CD8-positive, alpha-beta memory T cell (primary cell): ENCODE data around the gene CCNF. TPM values are rescaled to one million over a fixed set of nuclear protein-coding genes. Genes with fewer than 3 reads are reported as not detected.
A peak's percentile ranks its signal among the peaks of the same experiment; 100 is the strongest.

Source experiments
- CTCF ChIA-PET: fragments of 350-600 bp; sonication (Branson Sonifier 250); formaldehyde crosslinking; loops from one replicate; lab custom pipeline; 2021; ENCODE audit warnings: antibody characterized with exemption; lab: Charles Lee
- POLR2A ChIA-PET: fragments of 350-600 bp; sonication (Branson Sonifier 250); formaldehyde crosslinking; loops from one replicate; lab custom pipeline; 2021; ENCODE audit warnings: antibody characterized with exemption; lab: Charles Lee
- DNase-seq, 5 donors: peaks; one replicate each; pipeline versions ENCODE4 v3.0.0 to v3.0.0-alpha.2; 2020 to 2022; ENCODE audit warnings: mixed read lengths in 1 of 5
- H3K27ac ChIP-seq: one replicate; pipeline ENCODE4 v1.7.0; 2013; ENCODE audit warnings: low read depth, mild to moderate bottlenecking, low read length, moderate library complexity
- H3K27me3 ChIP-seq: 2 replicates; pipeline ENCODE4 v1.7.0; 2013; ENCODE audit warnings: low read length, mild to moderate bottlenecking; ENCODE audit not compliant: insufficient read depth, poor library complexity, severe bottlenecking
- H3K36me3 ChIP-seq: 2 replicates; pipeline ENCODE4 v1.7.0; 2013; ENCODE audit warnings: mild to moderate bottlenecking, low read length, moderate library complexity; ENCODE audit not compliant: insufficient read depth
- H3K4me1 ChIP-seq: 2 replicates; pipeline ENCODE4 v1.7.0; 2013; ENCODE audit warnings: mild to moderate bottlenecking, low read length, moderate library complexity; ENCODE audit not compliant: insufficient read depth
- H3K4me3 ChIP-seq: 2 replicates; pipeline ENCODE4 v1.7.0; 2013; ENCODE audit warnings: mild to moderate bottlenecking, low read length
- H3K9me3 ChIP-seq: 2 replicates; pipeline ENCODE4 v1.7.0; 2013; ENCODE audit warnings: mild to moderate bottlenecking, low read length
- H3K27ac Mint-ChIP-seq, 8 donors: one replicate each; pipeline ENCODE4 v1.8.0; 2020 to 2021; ENCODE audit warnings: mixed read lengths in 8 of 8, mild to moderate bottlenecking in 6 of 8, inconsistent platforms in 3 of 8, moderate library complexity in 3 of 8
- H3K27me3 Mint-ChIP-seq, 2 donors: one replicate each; pipeline ENCODE4 v1.8.0; 2020 to 2021; ENCODE audit warnings: mixed read lengths in 2 of 2, mild to moderate bottlenecking in 1 of 2, moderate library complexity in 1 of 2
- H3K36me3 Mint-ChIP-seq, 3 donors: one replicate each; pipeline ENCODE4 v1.8.0; 2020 to 2021; ENCODE audit warnings: mixed read lengths in 3 of 3, inconsistent platforms in 1 of 3, mild to moderate bottlenecking in 1 of 3
- H3K4me1 Mint-ChIP-seq, 3 donors: one replicate each; pipeline ENCODE4 v1.8.0; 2020 to 2021; ENCODE audit warnings: mixed read lengths in 3 of 3, inconsistent platforms in 1 of 3, mild to moderate bottlenecking in 1 of 3
- H3K4me3 Mint-ChIP-seq, 7 donors: one replicate each; pipeline ENCODE4 v1.8.0; 2020 to 2021; ENCODE audit warnings: mixed read lengths in 7 of 7, mild to moderate bottlenecking in 6 of 7, moderate library complexity in 4 of 7, inconsistent platforms in 2 of 7
- H3K9me3 Mint-ChIP-seq, 5 donors: one replicate each; pipeline ENCODE4 v1.8.0; 2020 to 2022; ENCODE audit warnings: mixed read lengths in 5 of 5, mild to moderate bottlenecking in 3 of 5, moderate library complexity in 2 of 5, inconsistent platforms in 1 of 5
- polyA plus RNA-seq: library from polyadenylated mRNA; unstranded; fragments of 300-500 nt; fragmentation: Illumina TruSeq; gene quantifications from one replicate; pipeline ENCODE4 v1.2.3, GENCODE V29; 2021
- total RNA-seq, 2 experiments: library from RNA; stranded (reverse); gene quantifications; one replicate each; pipeline ENCODE4 v1.2.3, GENCODE V29; 2021

CCNF gene
- total and polyA plus RNA-seq, 3 experiments from 2014 or later, result 2.6 to 30.8 (median 30.5) TPM

DNA sequence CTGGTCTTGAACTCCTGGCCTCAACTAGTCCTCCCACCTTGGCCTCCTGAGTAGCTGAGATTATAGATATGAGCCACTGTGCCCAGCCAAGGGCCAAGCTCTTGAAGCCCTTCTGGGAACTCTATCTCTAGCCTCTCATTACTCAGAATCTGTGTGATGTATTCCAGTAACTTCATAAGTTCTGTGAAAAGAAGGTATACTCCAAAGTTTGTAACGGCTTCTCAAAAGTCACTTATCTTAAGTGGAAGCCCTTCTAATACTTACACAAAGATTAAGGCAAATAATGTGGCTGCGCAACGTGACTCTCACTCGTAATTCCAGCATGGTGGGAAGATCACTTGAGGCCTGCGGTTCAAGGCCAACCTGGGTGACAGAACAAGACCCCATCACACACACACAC, 65.4 kb downstream of the CCNF start:
- CTCF ChIA-PET, result interaction anchor here (0.9 kb wide), 1 partner anchor 154 kb away, joined by 3 read pairs; the partner anchor contains the start of gene ABCA3
- POLR2A ChIA-PET, result no interaction called here
- H3K27me3 Mint-ChIP-seq, result no peaks in the 10 kb centered on the region
- H3K4me3 Mint-ChIP-seq, result no peak overlapping the region
- H3K27me3 ChIP-seq, result no peaks in the 10 kb centered on the region
- H3K36me3 Mint-ChIP-seq, result peaks cover 0 to 23% (median 2%) of the 10 kb centered on the region in 3 donors
- H3K9me3 Mint-ChIP-seq, result no peaks in the 10 kb centered on the region
- no peak for DNase-seq
- no peaks in the 10 kb centered on the region for H3K9me3 ChIP-seq
- H3K4me3 ChIP-seq, result no peak overlapping the region
- H3K4me1 ChIP-seq, result no peaks in the 10 kb centered on the region
- no peak overlapping the region for H3K27ac ChIP-seq
- no peak overlapping the region for H3K27ac Mint-ChIP-seq
- H3K4me1 Mint-ChIP-seq, result no peaks in the 10 kb centered on the region
- H3K36me3 ChIP-seq, result no peaks in the 10 kb centered on the region

GRCh38 chr16:2495041-2495440, 65.8 kb downstream of the CCNF start:
- Histone ChIP-seq H3K4me1 (no peaks in the 10 kb centered on the region), H3K9me3 (no peaks in the 10 kb centered on the region), H3K36me3 (no peaks in the 10 kb centered on the region), H3K27me3 (no peaks in the 10 kb centered on the region), H3K27ac (no peak overlapping the region), H3K4me3 (no peak overlapping the region)
- peaks cover 0 to 23% (median 2%) of the 10 kb centered on the region in 3 donors for H3K36me3 Mint-ChIP-seq
- no peaks in the 10 kb centered on the region for H3K4me1 Mint-ChIP-seq
- no peak overlapping the region for H3K4me3 Mint-ChIP-seq
- H3K27me3 Mint-ChIP-seq, result no peaks in the 10 kb centered on the region
- ChIA-PET CTCF (no interaction called here), POLR2A (no interaction called here)
- no peak for DNase-seq
- H3K9me3 Mint-ChIP-seq, result no peaks in the 10 kb centered on the region
- H3K27ac Mint-ChIP-seq, result no peak overlapping the region

DNA sequence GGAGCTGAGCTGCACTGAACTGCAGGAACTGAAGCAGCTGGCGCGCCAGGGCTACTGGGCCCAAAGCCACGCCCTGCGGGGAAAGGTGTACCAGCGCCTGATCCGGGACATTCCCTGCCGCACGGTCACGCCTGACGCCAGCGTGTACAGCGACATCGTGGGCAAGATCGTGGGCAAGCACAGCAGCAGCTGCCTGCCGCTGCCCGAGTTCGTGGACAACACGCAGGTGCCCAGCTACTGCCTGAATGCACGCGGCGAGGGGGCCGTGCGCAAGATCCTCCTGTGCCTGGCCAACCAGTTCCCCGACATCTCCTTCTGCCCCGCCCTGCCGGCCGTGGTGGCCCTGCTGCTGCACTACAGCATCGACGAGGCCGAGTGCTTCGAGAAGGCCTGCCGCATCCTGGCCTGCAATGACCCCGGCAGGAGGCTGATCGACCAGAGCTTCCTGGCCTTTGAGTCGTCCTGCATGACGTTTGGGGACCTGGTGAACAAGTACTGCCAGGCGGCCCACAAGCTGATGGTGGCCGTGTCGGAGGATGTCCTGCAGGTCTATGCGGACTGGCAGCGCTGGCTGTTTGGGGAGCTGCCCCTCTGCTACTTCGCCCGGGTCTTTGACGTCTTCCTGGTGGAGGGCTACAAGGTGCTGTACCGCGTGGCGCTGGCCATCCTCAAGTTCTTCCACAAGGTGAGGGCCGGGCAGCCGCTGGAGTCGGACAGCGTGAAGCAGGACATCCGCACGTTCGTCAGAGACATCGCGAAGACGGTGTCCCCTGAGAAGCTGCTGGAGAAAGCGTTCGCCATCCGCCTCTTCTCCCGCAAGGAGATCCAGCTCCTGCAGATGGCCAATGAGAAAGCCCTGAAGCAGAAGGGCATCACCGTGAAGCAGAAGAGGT, 67.2 kb downstream of the CCNF start:
- Mint-ChIP-seq H3K36me3 (peaks cover 0 to 23% (median 2%) of the 10 kb centered on the region in 3 donors), H3K27ac (no peak overlapping the region), H3K27me3 (no peaks in the 10 kb centered on the region), H3K4me1 (no peaks in the 10 kb centered on the region), H3K4me3 (no peak overlapping the region), H3K9me3 (no peaks in the 10 kb centered on the region)
- Histone ChIP-seq H3K27me3 (no peaks in the 10 kb centered on the region), H3K4me1 (peaks cover 6% of the 10 kb centered on the region), H3K9me3 (no peaks in the 10 kb centered on the region), H3K36me3 (no peaks in the 10 kb centered on the region), H3K4me3 (no peak overlapping the region), H3K27ac (peak overlapping the region; percentile 33)
- DNase-seq, result no peak
- POLR2A ChIA-PET, result no interaction called here
- CTCF ChIA-PET, result no interaction called here

DNA sequence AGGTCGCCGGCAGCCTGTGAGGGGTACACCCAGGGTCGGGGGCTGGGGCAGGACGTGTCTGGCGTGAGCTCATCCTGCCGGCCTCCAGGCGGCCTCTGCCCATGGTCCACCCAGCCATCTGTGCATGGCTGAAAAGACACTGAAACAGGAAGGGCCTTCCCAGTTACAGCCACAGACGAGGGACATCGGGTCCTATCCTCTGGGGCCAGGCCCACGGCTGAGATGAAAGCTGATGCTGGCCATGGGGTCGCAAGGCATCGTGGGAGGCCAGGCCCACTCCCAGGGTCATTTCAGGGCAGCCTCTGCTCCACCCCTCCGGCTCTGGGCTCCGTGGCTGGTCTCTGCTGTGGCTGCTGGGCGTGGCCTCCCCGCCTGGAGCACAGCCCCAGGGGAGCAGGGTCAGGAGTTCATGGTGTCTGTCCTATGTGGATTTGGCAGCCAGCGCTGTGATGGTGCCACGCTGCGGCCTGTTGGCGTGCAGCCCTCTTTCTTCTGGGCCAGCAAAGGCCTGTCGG, 67.9 kb downstream of the CCNF start:
- ChIA-PET CTCF (interaction anchor here (2.1 kb wide), 1 partner anchor 302 kb away, joined by 5 read pairs; no protein-coding TSS in a partner anchor), POLR2A (no interaction called here)
- H3K27me3 Mint-ChIP-seq, result no peaks in the 10 kb centered on the region
- H3K4me1 Mint-ChIP-seq, result no peaks in the 10 kb centered on the region
- no peak overlapping the region for H3K4me3 ChIP-seq
- peaks cover 8% of the 10 kb centered on the region for H3K4me1 ChIP-seq
- H3K9me3 ChIP-seq, result no peaks in the 10 kb centered on the region
- DNase-seq, result no peak
- no peaks in the 10 kb centered on the region for H3K27me3 ChIP-seq
- H3K9me3 Mint-ChIP-seq, result no peaks in the 10 kb centered on the region
- H3K36me3 ChIP-seq, result no peaks in the 10 kb centered on the region
- H3K27ac Mint-ChIP-seq, result peak overlapping the region in 2 of 8 donors; percentile 10 to 80
- no peak overlapping the region for H3K4me3 Mint-ChIP-seq
- peak overlapping the region; percentile 33 for H3K27ac ChIP-seq
- H3K36me3 Mint-ChIP-seq, result peaks cover 0 to 23% (median 2%) of the 10 kb centered on the region in 3 donors

DNA sequence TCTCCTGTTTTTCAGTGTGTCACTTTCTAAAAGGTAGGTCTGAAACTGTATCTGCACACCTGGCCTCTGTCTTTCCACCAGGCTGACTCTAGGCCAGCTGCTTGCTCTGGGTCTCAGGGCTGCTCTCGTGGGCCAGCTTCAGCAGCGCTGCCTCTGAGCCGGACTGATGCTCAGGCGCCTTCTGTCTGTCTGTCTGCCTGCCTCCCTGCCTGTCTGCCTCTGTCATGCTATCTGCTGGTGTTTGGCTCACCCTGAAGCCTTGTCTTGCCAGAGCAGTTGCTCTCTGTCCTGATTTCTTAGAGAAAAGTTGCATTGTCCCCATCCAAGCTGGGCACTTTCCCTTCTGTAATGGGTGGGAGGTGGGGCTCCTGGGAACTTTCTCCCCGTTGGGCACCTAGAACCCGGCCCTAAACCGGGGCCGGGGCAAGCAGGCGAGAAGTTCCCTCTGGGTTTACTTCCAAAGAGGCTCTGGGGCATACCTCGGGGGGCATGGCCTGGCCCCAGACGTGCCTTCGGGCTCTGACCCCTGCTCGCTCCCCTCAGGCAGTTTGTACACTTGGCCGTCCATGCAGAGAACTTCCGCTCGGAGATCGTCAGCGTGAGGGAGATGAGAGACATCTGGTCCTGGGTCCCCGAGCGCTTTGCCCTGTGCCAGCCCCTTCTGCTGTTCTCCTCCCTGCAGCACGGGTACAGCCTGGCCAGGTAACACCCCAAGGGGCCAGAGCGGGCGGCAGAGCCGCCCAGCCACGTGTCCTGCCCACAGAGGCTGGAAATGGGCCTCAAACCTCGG, 68.6 kb downstream of the CCNF start:
- H3K36me3 Mint-ChIP-seq, result peaks cover 0 to 23% (median 0%) of the 10 kb centered on the region in 3 donors
- no peaks in the 10 kb centered on the region for H3K27me3 ChIP-seq
- H3K4me3 Mint-ChIP-seq, result no peak overlapping the region
- no peak for DNase-seq
- no peaks in the 10 kb centered on the region for H3K27me3 Mint-ChIP-seq
- no peaks in the 10 kb centered on the region for H3K36me3 ChIP-seq
- peak overlapping the region; percentile 33 for H3K27ac ChIP-seq
- CTCF ChIA-PET, result interaction anchor here (2.1 kb wide), 1 partner anchor 303 kb away, joined by 5 read pairs; no protein-coding TSS in a partner anchor
- no peaks in the 10 kb centered on the region for H3K9me3 Mint-ChIP-seq
- H3K4me1 ChIP-seq, result peaks cover 8% of the 10 kb centered on the region
- H3K9me3 ChIP-seq, result no peaks in the 10 kb centered on the region
- POLR2A ChIA-PET, result no interaction called here
- H3K4me3 ChIP-seq, result no peak overlapping the region
- H3K27ac Mint-ChIP-seq, result peak overlapping the region in 2 of 8 donors; percentile 10 to 80
- no peaks in the 10 kb centered on the region for H3K4me1 Mint-ChIP-seq

DNA sequence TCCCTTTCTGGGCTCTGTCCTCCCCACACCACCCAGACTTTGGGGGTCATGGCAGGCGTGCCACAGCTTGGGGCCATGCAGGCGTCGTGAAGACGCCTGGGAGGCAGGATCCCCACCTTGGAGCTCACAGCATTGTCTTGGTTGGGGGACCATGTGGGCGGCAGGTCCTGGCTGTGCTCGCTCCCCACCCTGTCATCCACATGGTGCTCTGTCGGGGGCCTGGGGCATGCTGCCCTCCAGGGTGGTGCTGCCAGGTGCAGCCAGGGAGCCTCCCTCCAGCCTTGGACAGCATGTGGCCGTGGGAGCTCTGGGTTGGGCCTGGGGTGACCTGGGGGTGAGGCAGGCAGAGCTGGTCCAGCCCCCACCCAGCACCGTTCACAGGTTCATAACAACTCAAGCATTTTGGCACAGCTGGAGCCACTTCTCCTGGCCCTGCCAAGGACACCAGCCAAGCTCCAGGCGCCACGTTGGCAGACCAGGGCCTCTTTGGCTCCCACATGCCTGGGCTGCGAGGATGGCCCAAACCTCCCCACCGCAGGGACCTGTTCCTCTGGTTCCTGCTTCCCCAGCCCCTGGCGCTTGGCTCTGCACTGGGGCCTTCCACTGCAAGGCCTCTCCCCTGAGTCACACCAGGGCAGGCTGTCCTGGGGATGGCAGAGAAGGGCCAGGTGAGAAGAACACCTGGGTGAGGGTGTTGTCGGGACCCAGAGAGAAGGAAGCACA, 69.4 kb downstream of the CCNF start:
- Mint-ChIP-seq H3K4me3 (no peak overlapping the region), H3K27ac (no peak overlapping the region), H3K27me3 (no peaks in the 10 kb centered on the region), H3K9me3 (no peaks in the 10 kb centered on the region), H3K36me3 (peaks cover 0 to 23% (median 0%) of the 10 kb centered on the region in 3 donors), H3K4me1 (no peaks in the 10 kb centered on the region)
- POLR2A ChIA-PET, result no interaction called here
- Histone ChIP-seq H3K27me3 (no peaks in the 10 kb centered on the region), H3K4me3 (no peak overlapping the region), H3K36me3 (no peaks in the 10 kb centered on the region), H3K9me3 (no peaks in the 10 kb centered on the region), H3K4me1 (peaks cover 8% of the 10 kb centered on the region), H3K27ac (no peak overlapping the region)
- no peak for DNase-seq
- CTCF ChIA-PET, result interaction anchor here (2.1 kb wide), 1 partner anchor 304 kb away, joined by 5 read pairs; no protein-coding TSS in a partner anchor

- no peaks in the 10 kb centered on the region for H3K27me3 Mint-ChIP-seq
- H3K36me3 ChIP-seq, result no peaks in the 10 kb centered on the region
- H3K9me3 ChIP-seq, result no peaks in the 10 kb centered on the region
- no peaks in the 10 kb centered on the region for H3K4me1 Mint-ChIP-seq
- no peaks in the 10 kb centered on the region for H3K9me3 Mint-ChIP-seq
- H3K36me3 Mint-ChIP-seq, result peaks cover 0 to 23% (median 0%) of the 10 kb centered on the region in 3 donors
- H3K4me3 ChIP-seq, result no peak overlapping the region
- H3K4me3 Mint-ChIP-seq, result no peak overlapping the region
- H3K27ac ChIP-seq, result no peak overlapping the region
- ChIA-PET CTCF (interaction anchor here (2.1 to 2.8 kb wide), 2 partner anchors 305 kb away, joined by 5 to 28 read pairs; no protein-coding TSS in a partner anchor), POLR2A (no interaction called here)
- no peak overlapping the region for H3K27ac Mint-ChIP-seq
- H3K27me3 ChIP-seq, result no peaks in the 10 kb centered on the region
- H3K4me1 ChIP-seq, result peaks cover 8% of the 10 kb centered on the region
- DNase-seq, result no peak
Observed at GRCh38 chr16:2499454-2499853, 70.2 kb downstream of the CCNF start.
